Measurements from ENCODE around the gene DICER1. TPM values are rescaled to one million over a fixed set of nuclear protein-coding genes. Genes with fewer than 3 reads are reported as not detected.

DICER1 gene
- total RNA-seq, 4 donors from 2014 or later = 81.6 to 103 (median 88.8) TPM

DNA sequence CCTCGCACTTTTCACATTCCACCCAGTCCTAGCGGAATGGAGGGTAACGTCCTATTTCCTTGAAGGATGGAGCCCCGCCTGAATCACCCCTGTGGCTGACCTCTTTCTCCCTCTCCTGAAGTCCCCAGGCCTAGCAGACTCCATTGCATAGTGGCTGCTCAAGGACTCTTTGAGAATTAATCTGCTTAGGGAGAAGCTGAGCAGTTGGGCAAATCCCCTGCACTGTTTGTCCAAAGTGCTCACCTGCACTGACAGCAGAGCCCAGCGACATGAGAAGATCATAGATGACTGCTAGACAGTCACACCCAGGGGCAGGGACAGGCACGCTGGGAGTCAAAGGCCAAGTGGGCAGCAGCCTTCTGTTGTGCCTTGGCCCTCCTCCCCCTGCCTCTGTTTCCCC, 37.7 kb upstream of the DICER1 start:
- no peaks in the 10 kb centered on the region for H3K4me1 ChIP-seq
- intact Hi-C loops (cut with DNase I; ENCODE audit: low total_unique reads) = no loop called here
- H3K36me3 ChIP-seq = no peaks in the 10 kb centered on the region
- DNase-seq = no peak
- TF ChIP-seq, protein P1, sequence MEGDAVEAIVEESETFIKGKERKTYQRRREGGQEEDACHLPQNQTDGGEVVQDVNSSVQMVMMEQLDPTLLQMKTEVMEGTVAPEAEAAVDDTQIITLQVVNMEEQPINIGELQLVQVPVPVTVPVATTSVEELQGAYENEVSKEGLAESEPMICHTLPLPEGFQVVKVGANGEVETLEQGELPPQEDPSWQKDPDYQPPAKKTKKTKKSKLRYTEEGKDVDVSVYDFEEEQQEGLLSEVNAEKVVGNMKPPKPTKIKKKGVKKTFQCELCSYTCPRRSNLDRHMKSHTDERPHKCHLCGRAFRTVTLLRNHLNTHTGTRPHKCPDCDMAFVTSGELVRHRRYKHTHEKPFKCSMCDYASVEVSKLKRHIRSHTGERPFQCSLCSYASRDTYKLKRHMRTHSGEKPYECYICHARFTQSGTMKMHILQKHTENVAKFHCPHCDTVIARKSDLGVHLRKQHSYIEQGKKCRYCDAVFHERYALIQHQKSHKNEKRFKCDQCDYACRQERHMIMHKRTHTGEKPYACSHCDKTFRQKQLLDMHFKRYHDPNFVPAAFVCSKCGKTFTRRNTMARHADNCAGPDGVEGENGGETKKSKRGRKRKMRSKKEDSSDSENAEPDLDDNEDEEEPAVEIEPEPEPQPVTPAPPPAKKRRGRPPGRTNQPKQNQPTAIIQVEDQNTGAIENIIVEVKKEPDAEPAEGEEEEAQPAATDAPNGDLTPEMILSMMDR (IDR thresholded peaks at IDR 0.05) = no peak
- no peak for TF ChIP-seq POLR2A (IDR thresholded peaks at IDR 0.05)
- H3K9me3 ChIP-seq = no peaks in the 10 kb centered on the region
- H3K27me3 ChIP-seq = no peaks in the 10 kb centered on the region
- no peak overlapping the region for H3K4me3 ChIP-seq
- H3K27ac ChIP-seq = no peak overlapping the region

DNA sequence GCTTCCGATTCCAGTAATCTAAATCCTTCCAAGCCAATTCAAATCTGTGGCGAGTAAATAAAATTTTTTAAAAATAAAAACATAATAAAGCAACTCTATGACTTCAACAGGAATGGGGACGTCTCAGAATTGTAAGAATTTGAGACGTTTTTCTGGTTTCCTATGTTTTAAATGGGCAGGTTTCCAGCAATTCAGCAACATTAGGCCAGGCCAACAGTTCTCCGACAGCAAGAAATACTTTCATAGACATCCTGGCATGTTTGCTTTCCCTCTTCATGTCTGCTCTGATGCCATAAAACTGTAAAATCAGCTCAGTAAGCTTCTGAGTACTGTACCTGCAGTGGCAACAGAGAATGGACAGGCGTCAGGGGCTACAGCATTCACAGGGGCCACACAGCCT, 35.8 kb upstream of the DICER1 start:
- Histone ChIP-seq H3K27ac (no peak overlapping the region), H3K9me3 (no peaks in the 10 kb centered on the region), H3K4me3 (no peak overlapping the region), H3K4me1 (no peaks in the 10 kb centered on the region), H3K36me3 (no peaks in the 10 kb centered on the region), H3K27me3 (no peaks in the 10 kb centered on the region)
- intact Hi-C loops (cut with DNase I; ENCODE audit: low total_unique reads) = no loop called here
- no peak for DNase-seq
- TF ChIP-seq POLR2A (IDR thresholded peaks at IDR 0.05) = no peak
- TF ChIP-seq, protein P1 (IDR thresholded peaks at IDR 0.05) = no peak

DNA sequence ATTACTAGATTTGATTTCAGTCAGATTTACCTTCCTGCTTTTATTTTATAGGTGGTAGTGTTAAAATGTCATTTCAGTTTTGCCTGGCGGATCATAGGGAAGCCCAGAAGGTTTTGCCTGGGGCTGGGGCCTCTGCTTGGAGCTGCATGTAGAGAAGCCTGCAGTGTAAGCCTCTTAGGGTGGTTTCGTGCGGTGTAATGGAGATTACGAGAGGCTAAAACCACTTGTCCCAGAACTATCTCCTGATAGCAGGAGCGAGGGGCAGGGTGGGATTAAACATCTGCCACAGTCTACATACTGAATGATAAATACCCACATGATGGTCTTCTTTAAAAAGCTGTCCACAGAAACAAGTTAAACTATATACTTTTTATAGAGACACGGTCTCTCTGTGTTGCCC, 35.0 kb upstream of the DICER1 start:
- Histone ChIP-seq H3K27me3 (no peaks in the 10 kb centered on the region), H3K27ac (no peak overlapping the region), H3K4me3 (no peak overlapping the region), H3K9me3 (no peaks in the 10 kb centered on the region), H3K36me3 (no peaks in the 10 kb centered on the region), H3K4me1 (no peaks in the 10 kb centered on the region)
- DNase-seq = no peak
- TF ChIP-seq POLR2A (IDR thresholded peaks at IDR 0.05) = no peak
- TF ChIP-seq, protein P1 (IDR thresholded peaks at IDR 0.05) = no peak
- intact Hi-C loops (cut with DNase I; ENCODE audit: low total_unique reads) = no loop called here

DNA sequence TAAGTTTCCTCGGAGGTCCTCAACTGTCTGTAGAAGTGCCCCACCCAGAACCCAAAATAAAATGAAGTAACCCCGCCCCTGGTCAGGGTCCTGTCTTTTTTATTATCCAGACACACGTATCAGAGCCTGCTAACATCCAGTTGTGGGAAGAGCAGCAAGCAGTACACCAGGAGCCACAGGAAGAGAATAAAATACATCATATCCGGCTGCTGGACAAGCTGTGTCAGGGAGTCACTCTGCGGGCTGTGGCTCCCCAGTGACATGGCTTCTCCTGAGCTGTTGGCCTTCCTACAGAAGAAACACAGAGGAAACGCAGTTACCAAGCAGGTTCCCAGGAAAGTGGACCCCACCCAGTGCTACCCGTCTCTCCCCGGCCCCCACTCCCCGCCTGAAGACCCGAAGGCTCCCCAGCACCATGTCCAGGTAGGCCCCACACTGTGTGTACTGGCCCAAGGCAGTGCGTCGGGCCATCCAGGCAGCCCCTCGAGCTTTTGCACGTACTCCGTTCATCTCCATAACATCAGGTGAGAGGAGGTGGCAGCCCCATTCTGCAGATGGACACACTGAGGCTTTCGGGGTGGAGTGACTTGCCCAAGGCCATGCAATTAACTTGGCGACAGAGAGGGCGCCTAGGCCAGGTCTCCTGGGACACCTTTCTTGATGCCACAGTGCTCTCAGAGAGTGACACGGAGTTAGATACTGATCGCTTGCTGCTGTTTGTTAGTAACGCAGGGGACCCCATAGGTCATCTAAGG, 34.3 kb upstream of the DICER1 start:
- Histone ChIP-seq H3K36me3 (no peaks in the 10 kb centered on the region), H3K27ac (no peak overlapping the region), H3K4me3 (no peak overlapping the region), H3K4me1 (no peaks in the 10 kb centered on the region), H3K27me3 (no peaks in the 10 kb centered on the region), H3K9me3 (no peaks in the 10 kb centered on the region)
- DNase-seq = no peak
- intact Hi-C loops (cut with DNase I; ENCODE audit: low total_unique reads) = no loop called here
- no peak for TF ChIP-seq POLR2A (IDR thresholded peaks at IDR 0.05)
- TF ChIP-seq, protein P1 (IDR thresholded peaks at IDR 0.05) = no peak

DNA sequence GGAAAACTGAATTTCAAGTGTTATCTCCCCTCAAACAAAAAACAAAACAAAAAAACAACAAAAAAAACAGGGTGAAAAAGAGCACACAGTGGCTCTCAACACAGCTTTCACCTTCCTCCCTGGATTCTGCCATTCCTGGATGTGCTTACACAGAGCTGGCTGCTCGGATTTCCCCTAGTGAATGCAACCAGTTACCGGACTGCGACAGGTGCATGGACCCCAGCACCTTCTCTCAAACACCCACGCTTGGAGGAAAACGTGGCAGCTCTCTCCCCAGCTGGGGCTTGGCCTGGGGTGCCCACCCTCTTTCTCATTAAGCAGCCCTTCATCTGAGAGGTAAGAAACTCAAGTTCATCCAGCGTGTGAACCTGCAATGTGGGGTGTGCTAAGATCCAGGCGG, 33.5 kb upstream of the DICER1 start:
- Histone ChIP-seq H3K27me3 (no peaks in the 10 kb centered on the region), H3K4me1 (no peaks in the 10 kb centered on the region), H3K27ac (no peak overlapping the region), H3K36me3 (no peaks in the 10 kb centered on the region), H3K4me3 (no peak overlapping the region), H3K9me3 (no peaks in the 10 kb centered on the region)
- no peak for DNase-seq
- no peak for TF ChIP-seq POLR2A (IDR thresholded peaks at IDR 0.05)
- TF ChIP-seq, protein P1 (IDR thresholded peaks at IDR 0.05) = no peak
- intact Hi-C loops (cut with DNase I; ENCODE audit: low total_unique reads) = no loop called here
